Type B pancreatic cell (in vitro differentiated cells): ENCODE data around the gene DIAPH3. TPM values are rescaled to one million over a fixed set of nuclear protein-coding genes. Genes with fewer than 3 reads are reported as not detected.

Source experiments
- DNase-seq: peaks from one replicate; pipeline ENCODE4 v3.0.0; 2021; ENCODE audit warnings: mixed read lengths; ENCODE audit not compliant: unreplicated experiment; ENCODE audit errors: extremely low spot score
- H3K27ac Mint-ChIP-seq: 2 replicates; pipeline ENCODE4 v1.8.0; 2021; ENCODE audit warnings: mild to moderate bottlenecking, mixed read lengths
- H3K27me3 Mint-ChIP-seq: 2 replicates; pipeline ENCODE4 v1.8.0; 2021; ENCODE audit warnings: mixed read lengths
- H3K36me3 Mint-ChIP-seq: 2 replicates; pipeline ENCODE4 v1.8.0; 2021; ENCODE audit warnings: mixed read lengths
- H3K4me1 Mint-ChIP-seq: one replicate; pipeline ENCODE4 v1.8.0; 2021; ENCODE audit warnings: mixed read lengths; ENCODE audit not compliant: unreplicated experiment
- H3K4me3 Mint-ChIP-seq: 2 replicates; pipeline ENCODE4 v1.8.0; 2021; ENCODE audit warnings: mild to moderate bottlenecking, mixed read lengths
- H3K9me3 Mint-ChIP-seq: 2 replicates; pipeline ENCODE4 v1.8.0; 2021; ENCODE audit warnings: mixed read lengths
- CTCF ChIP-seq: fragments of 200-600 bp; sonication (generic); conservative IDR thresholded peaks from 2 replicates; pipeline ENCODE4 v1.5.0; 2021; ENCODE audit warnings: antibody characterized with exemption, mild to moderate bottlenecking
- total RNA-seq: library from RNA; stranded (reverse); gene quantifications from 2 replicates; pipeline ENCODE4 v1.2.1, GENCODE V29; 2021; ENCODE audit warnings: low replicate concordance

The DIAPH3 gene
- total RNA-seq, 1 donor from 2014 or later, result 16.9 TPM

GRCh38 chr13:59982631-59983382, 180.9 kb downstream of the DIAPH3 start:
- DNase-seq, result no peak
- H3K4me3 Mint-ChIP-seq, result no peak overlapping the region
- no peaks in the 10 kb centered on the region for H3K4me1 Mint-ChIP-seq
- H3K9me3 Mint-ChIP-seq, result peaks cover 1% of the 10 kb centered on the region
- H3K27me3 Mint-ChIP-seq, result no peaks in the 10 kb centered on the region
- H3K36me3 Mint-ChIP-seq, result peaks cover 1% of the 10 kb centered on the region
- TF ChIP-seq CTCF, result no peak
- H3K27ac Mint-ChIP-seq, result no peak overlapping the region

- Mint-ChIP-seq H3K4me3 (no peak overlapping the region), H3K27ac (no peak overlapping the region)
Observed at GRCh38 chr13:59979589-59979988, 184.1 kb downstream of the DIAPH3 start.

GRCh38 chr13:59978862-59979261, 184.9 kb downstream of the DIAPH3 start:
- Mint-ChIP-seq H3K4me1 (peaks cover 5% of the 10 kb centered on the region), H3K36me3 (no peaks in the 10 kb centered on the region), H3K9me3 (no peaks in the 10 kb centered on the region), H3K27ac (no peak overlapping the region), H3K4me3 (no peak overlapping the region), H3K27me3 (no peaks in the 10 kb centered on the region)
- TF ChIP-seq CTCF, result no peak
- no peak for DNase-seq

More at GRCh38 chr13:59979589-59979988, 184.1 kb downstream of the DIAPH3 start:
- no peak for TF ChIP-seq CTCF
- Mint-ChIP-seq H3K27me3 (no peaks in the 10 kb centered on the region), H3K36me3 (no peaks in the 10 kb centered on the region), H3K9me3 (no peaks in the 10 kb centered on the region), H3K4me1 (peaks cover under 1% of the 10 kb centered on the region)
- no peak for DNase-seq

GRCh38 chr13:59976856-59977255, 186.9 kb downstream of the DIAPH3 start:
- Mint-ChIP-seq H3K27me3 (no peaks in the 10 kb centered on the region), H3K4me1 (peaks cover 5% of the 10 kb centered on the region), H3K27ac (no peak overlapping the region), H3K4me3 (no peak overlapping the region), H3K36me3 (no peaks in the 10 kb centered on the region), H3K9me3 (no peaks in the 10 kb centered on the region)
- TF ChIP-seq CTCF, result no peak
- no peak for DNase-seq

- Mint-ChIP-seq H3K27me3 (no peaks in the 10 kb centered on the region), H3K9me3 (no peaks in the 10 kb centered on the region), H3K4me1 (peaks cover 5% of the 10 kb centered on the region), H3K4me3 (no peak overlapping the region), H3K36me3 (no peaks in the 10 kb centered on the region), H3K27ac (no peak overlapping the region)
- TF ChIP-seq CTCF, result no peak
- no peak for DNase-seq
Observed at GRCh38 chr13:59975807-59976435, 187.8 kb downstream of the DIAPH3 start.
